DLD1 (cell line): Measurements from ENCODE around the gene UBAP2L.
"Not testable (repeated sequence)": the region's sequence is repeated elsewhere in the genome, so short reads cannot be mapped to it uniquely, and the experiment has no call there.

ENCODE experiments used
- in situ Hi-C: cut with HindIII; loops from 2 replicates; pipeline ENCODE4 v1.10.0; 2017; ENCODE audit warnings: low sequenced_read_pairs

UBAP2L gene

DNA sequence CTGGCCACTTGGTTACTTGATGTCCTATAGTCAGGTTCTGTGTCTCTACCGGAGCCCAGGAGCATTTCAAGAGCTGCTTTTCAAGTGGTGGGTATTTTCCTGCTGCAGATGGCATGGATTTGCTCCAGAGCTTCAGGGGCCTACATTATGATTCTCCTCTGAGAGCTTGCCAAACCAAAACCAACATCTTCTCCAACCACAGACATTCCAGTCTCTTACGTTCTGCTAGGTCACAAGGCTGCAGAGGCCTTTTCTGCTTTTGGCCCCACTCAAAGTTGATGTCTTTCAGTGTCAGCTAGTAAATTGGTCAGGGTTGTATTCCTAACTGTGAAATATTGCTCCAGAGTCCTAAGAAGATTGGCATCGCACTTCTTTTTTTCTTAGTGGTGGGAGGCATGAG lies 85.4 kb downstream of the UBAP2L start:
- in situ Hi-C loops, result no loop called here

DNA sequence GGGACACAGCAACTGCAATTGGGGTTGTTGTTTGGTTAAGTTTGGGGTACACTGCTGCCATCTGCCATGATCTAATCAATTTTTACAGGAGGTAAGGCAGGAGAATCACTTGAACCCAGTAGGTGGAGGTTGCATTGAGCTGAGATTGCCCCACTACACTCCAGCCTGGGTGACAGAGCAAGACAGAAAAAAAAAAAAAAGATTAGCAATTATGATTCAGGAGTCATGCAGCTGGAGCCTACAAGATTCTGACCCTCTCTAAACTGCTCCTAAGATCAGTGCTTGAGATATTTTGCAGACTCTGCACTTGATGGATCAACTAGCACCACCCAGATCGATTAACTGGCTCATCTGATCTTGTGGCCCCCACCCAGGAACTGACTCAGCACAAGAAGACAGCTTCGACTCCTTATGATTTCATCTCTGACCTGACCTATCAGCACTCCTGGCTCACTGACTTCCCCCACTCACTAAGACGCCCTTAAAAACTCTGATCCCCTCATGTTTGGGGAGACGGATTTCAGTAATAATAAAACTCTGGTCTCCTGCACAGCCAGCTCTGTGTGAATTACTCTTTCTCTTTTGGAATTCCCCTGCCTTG lies 87.0 kb downstream of the UBAP2L start:
- in situ Hi-C loops, result not testable (repeated sequence)

DNA sequence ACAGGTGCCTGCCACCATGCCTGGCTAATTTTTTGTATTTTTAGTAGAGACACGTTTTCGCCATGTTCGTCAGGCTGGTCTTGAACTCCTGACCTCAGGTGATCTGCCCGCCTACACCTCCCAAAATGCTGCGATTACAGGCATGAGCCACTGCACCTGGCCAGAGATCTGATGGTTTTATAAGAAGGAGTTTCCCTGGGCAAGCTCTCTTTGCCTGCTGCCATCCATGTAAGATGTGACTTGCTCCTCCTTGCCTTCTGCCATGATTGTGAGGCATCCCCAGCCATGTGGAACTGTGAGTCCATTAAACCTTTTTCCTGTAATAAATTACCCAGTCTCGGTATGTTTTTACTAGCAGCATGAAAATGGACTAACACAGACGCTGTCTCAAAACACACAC lies 88.4 kb downstream of the UBAP2L start:
- in situ Hi-C loops, result not testable (repeated sequence)

DNA sequence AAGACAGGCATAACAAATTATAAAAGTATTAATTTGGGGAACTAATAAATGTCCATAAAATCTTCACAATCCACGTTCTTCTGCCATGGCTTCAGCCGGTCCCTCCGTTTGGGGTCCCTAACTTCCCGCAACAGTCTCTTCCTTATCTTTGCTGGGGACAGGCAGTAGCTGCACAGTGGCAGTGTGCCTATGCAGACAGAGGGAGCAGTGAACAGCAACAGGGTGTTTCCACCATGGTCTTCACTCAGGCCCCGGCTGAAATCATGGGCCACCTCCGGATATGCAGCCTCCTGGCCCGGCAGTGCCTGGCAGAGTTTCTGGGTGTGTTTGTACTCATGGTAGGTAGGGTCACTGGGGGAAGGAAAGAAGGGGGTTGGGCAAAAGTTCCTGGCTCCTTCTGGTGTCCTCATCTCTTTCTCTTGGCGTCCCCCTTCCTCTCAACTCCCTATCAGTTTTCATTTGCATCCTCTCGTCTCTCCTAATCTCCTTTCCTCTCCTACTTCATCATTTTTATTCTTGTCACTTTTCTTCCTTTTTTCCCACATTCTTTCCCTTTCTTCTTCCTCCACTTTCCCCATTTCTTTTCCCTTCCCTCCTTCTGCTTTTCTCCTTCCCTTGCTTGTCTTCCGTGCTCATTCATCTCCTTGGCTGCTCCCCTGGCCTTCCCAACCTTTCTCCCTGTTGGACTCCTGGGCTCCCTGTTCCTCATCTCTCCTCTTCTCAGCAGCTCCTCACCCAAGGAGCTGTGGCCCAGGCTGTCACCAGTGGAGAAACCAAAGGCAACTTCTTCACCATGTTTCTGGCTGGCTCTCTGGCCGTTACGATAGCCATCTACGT lies 91.7 kb downstream of the UBAP2L start:
- in situ Hi-C loops, result not testable (repeated sequence)

DNA sequence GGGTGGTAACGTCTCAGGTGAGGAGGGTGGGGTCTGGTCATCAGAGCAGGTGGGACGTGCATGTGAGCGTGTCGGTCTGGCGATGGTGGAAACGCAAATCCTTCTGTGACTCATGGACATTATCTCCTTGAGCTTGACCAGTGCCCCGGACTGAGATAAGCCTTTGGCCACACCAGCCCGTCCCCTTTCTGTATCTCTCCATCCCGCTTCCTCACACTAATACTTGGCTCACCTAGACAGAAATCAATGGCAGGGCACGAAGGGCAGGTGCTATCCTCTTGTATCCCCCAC lies 92.3 kb downstream of the UBAP2L start:
- in situ Hi-C loops, result no loop called here

DNA sequence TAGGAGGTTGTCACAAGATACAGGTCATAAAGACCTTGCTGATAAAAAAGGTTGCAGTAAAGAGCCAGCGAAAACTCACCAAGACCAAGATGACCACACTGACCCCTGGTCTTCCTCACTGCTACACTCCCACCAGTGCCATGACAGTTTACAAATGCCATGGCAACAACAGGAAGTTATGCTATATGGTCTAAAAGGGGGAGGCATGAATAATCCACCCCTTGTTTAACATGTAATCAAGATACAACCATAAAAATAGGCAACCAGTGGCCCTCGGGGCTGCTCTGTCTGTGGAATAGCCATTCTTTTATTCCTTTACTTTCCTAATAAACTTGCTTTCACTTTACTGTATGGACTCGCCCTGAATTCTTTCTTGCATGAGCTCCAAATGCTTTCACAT lies 93.5 kb downstream of the UBAP2L start:
- in situ Hi-C loops, result not testable (repeated sequence)

DNA sequence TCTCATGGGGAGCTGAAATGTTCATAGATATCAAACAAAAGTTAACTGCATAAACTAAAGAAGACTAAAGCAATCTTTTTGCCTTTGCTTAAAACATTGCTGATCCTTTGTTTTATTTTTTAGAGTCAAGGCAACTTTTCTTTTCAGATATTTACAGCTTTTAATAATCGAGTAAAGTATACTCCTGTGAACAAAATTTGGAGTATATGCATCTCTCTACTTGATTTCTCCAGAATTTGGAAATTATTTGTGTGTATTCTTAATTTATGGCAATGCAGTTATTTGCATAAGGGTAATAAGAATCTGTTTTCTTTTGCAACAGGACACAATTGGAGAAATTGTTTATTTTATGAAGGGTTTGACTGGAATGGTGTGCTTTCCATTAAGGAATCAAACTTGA lies 95.9 kb downstream of the UBAP2L start:
- in situ Hi-C loops, result no loop called here

DNA sequence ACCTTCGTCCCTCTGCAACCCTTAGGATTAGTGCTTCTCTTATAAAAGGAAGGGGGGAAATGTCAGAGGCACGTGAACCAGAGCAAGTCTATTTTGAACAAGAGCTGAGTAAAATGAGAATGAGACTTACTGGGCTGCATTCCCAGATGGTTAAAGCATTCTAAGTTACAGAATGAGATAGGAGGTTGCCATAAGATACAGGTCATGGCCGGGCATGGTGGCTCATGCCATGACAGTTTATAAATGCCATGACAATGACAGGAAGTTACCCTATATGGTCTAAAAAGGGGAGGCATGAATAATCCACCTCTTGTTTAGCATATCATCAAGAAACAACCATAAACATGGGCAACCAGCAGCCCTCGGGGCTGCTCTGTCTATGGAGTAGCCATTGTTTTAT lies 97.6 kb downstream of the UBAP2L start:
- in situ Hi-C loops, result no loop called here
